ENCODE data around the gene KCNQ4.

The KCNQ4 gene

DNA sequence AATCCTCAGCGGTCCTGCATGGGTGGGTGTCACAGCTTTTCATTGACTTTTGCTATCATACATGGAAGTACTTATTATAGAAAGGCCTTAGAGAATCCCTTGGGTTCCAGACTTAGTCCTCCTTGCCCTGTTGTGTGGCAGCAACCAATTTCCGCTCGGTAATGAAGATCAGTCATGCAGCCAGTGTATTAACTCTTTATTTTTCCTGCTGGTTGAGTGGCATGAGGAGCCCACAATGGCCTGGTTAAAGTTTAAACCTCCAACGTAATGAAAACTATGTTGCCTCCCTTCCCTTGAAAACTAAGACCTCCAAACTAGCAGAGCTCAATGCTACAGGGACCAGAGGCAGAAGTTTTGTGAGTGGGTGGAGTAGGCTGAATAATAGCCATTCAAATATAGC, 58.6 kb downstream of the KCNQ4 start:
- ChIA-PET POLR2A (no interaction called here), CTCF (interaction anchor here (1.8 to 31.0 kb wide), 2 partner anchors 8 to 104 kb away, joined by 15 to 987 read pairs; no protein-coding TSS in a partner anchor)
- no peak for DNase-seq (ENCODE audit: low read depth, low spot score)
- H3K4me3 ChIP-seq (ENCODE audit: low read depth, low read length), result no peak overlapping the region
- TF ChIP-seq CTCF (IDR thresholded peaks at IDR 0.05; ENCODE audit: insufficient read depth, low read length, missing control alignments), result no peak

GRCh38 chr1:40842691-40843090, 59.1 kb downstream of the KCNQ4 start:
- no peak for DNase-seq (ENCODE audit: low read depth, low spot score)
- no peak overlapping the region for H3K4me3 ChIP-seq (ENCODE audit: low read depth, low read length)
- ChIA-PET POLR2A (no interaction called here), CTCF (interaction anchor here (31.0 kb wide), 1 partner anchor 104 kb away, joined by 987 read pairs; no protein-coding TSS in a partner anchor)
- TF ChIP-seq CTCF (IDR thresholded peaks at IDR 0.05; ENCODE audit: insufficient read depth, low read length, missing control alignments), result no peak

- ChIA-PET POLR2A (no interaction called here), CTCF (interaction anchor here (1.0 to 31.0 kb wide), 4 partner anchors 10 to 213 kb away, joined by 3 to 987 read pairs (median 5); no protein-coding TSS in a partner anchor)
- no peak for TF ChIP-seq CTCF (IDR thresholded peaks at IDR 0.05; ENCODE audit: insufficient read depth, low read length, missing control alignments)
- no peak overlapping the region for H3K4me3 ChIP-seq (ENCODE audit: low read depth, low read length)
- no peak for DNase-seq (ENCODE audit: low read depth, low spot score)
These were observed 60.5 kb downstream of the KCNQ4 start for GRCh38 chr1:40844079-40844478.

GRCh38 chr1:40844887-40845878, 61.6 kb downstream of the KCNQ4 start:
- H3K4me3 ChIP-seq (ENCODE audit: low read depth, low read length), result no peak overlapping the region
- TF ChIP-seq CTCF (IDR thresholded peaks at IDR 0.05; ENCODE audit: insufficient read depth, low read length, missing control alignments), result no peak
- CTCF ChIA-PET, result interaction anchor here (0.6 to 31.0 kb wide), 7 partner anchors 9 to 214 kb away, joined by 3 to 987 read pairs (median 3); no protein-coding TSS in a partner anchor
- no peak for DNase-seq (ENCODE audit: low read depth, low spot score)
- POLR2A ChIA-PET, result no interaction called here

DNA sequence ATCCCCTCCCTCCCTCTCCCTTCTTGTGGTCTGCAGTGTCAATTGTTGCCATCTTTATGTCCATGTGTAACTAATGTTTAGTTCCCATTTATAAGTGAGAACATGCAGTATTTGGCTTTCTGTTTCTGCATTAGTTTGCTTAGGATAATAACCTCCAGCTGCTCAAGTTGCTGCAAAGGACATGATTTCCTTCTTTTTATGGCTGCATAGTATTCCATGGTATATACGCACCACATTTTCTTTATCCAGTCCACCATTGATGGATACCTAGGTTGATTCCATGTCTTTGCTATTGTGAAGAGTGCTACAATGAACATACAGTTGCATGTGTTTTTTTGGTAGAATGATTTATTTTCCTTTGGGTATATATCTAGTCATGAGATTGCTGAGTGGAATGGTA, 62.3 kb downstream of the KCNQ4 start:
- ChIA-PET POLR2A (no interaction called here), CTCF (interaction anchor here (5.6 to 31.0 kb wide), 5 partner anchors 8 to 214 kb away, joined by 41 to 987 read pairs (median 51); partner anchors contain the start of gene CITED4)
- no peak overlapping the region for H3K4me3 ChIP-seq (ENCODE audit: low read depth, low read length)
- no peak for TF ChIP-seq CTCF (IDR thresholded peaks at IDR 0.05; ENCODE audit: insufficient read depth, low read length, missing control alignments)
- DNase-seq (ENCODE audit: low read depth, low spot score), result no peak

All from AG04449 (cell line).